IMR-90 (cell line): ENCODE measurements around the gene GRB10. TPM values are rescaled to one million over a fixed set of nuclear protein-coding genes. Genes with fewer than 3 reads are reported as not detected.

Source experiments
- ATAC-seq: fragments of 200-7000 bp; cut with Tn5 transposase; 2 replicates; pipeline ENCODE4 v1.9.1; 2020; ENCODE audit warnings: low read depth, mild to moderate bottlenecking, moderate library complexity
- BruUV-seq: library from RNA; stranded (reverse); fragments of 400-500 nt; replicated peaks from 2 replicates; lab custom pipeline; 2021; lab: Mats Ljungman, UMichigan
- CTCF ChIA-PET: fragments of 300-600 bp; formaldehyde crosslinking; extraction: SDS; loops from one replicate; lab custom pipeline; 2021; ENCODE audit warnings: antibody characterized with exemption; lab: Yijun Ruan, JAX
- POLR2A ChIA-PET: fragments of 300-600 bp; sonication (Branson Sonifier 250); formaldehyde crosslinking; loops from one replicate; lab custom pipeline; 2022; ENCODE audit warnings: antibody characterized with exemption; ENCODE audit not compliant: unreplicated experiment; lab: Charles Lee
- DNase-seq: peaks from one replicate; pipeline ENCODE4 v3.0.0; 2013
- H2AFZ ChIP-seq: replicated peaks from 2 replicates; pipeline ENCODE3; 2013; ENCODE audit warnings: low read length, mild to moderate bottlenecking; ENCODE audit not compliant: poor library complexity
- H2AK5ac ChIP-seq: 2 replicates; pipeline ENCODE4 v1.6.1; 2013; ENCODE audit warnings: low read depth, low read length, inconsistent platforms
- H2AK9ac ChIP-seq: replicated peaks from 2 replicates; pipeline ENCODE3; 2013; ENCODE audit warnings: mild to moderate bottlenecking, low read depth, low read length, moderate library complexity; ENCODE audit not compliant: poor library complexity
- H2BK120ac ChIP-seq: 2 replicates; pipeline ENCODE4 v1.6.1; 2013; ENCODE audit warnings: low read depth, low read length, inconsistent platforms
- H2BK15ac ChIP-seq: 3 replicates; pipeline ENCODE4 v1.6.1; 2013; ENCODE audit warnings: low read depth, low read length, inconsistent platforms
- H2BK20ac ChIP-seq: 2 replicates; pipeline ENCODE4 v1.6.1; 2013; ENCODE audit warnings: low read depth, mild to moderate bottlenecking, inconsistent platforms, low read length, moderate library complexity
- H2BK5ac ChIP-seq: 2 replicates; pipeline ENCODE4 v1.6.1; 2013; ENCODE audit warnings: mild to moderate bottlenecking, low read depth, low read length, inconsistent platforms; ENCODE audit not compliant: poor library complexity, severe bottlenecking
- H3K14ac ChIP-seq: replicated peaks from 2 replicates; pipeline ENCODE4 v1.6.1; 2013; ENCODE audit warnings: low read depth, low read length, inconsistent platforms
- H3K18ac ChIP-seq: 2 replicates; pipeline ENCODE4 v1.6.1; 2013; ENCODE audit warnings: low read depth, low read length, control low read depth
- H3K23ac ChIP-seq: 2 replicates; pipeline ENCODE4 v1.6.1; 2013; ENCODE audit warnings: low read depth, low read length, inconsistent platforms
- H3K27ac ChIP-seq: 2 replicates; pipeline ENCODE4 v1.5.1; 2013; ENCODE audit warnings: mild to moderate bottlenecking, control low read depth, low read length; ENCODE audit not compliant: insufficient read depth
- H3K27me3 ChIP-seq: 2 replicates; pipeline ENCODE4 v1.6.1; 2013; ENCODE audit warnings: low read length; ENCODE audit not compliant: control insufficient read depth, insufficient read depth
- H3K36me3 ChIP-seq: 2 replicates; pipeline ENCODE4 v1.6.1; 2013; ENCODE audit warnings: low read length, mixed read lengths; ENCODE audit not compliant: control insufficient read depth, insufficient read depth
- H3K4ac ChIP-seq: 2 replicates; pipeline ENCODE4 v1.6.1; 2013; ENCODE audit warnings: low read depth, low read length, inconsistent platforms
- H3K4me1 ChIP-seq: 2 replicates; pipeline ENCODE4 v1.6.1; 2013; ENCODE audit warnings: low read length, mixed read lengths; ENCODE audit not compliant: control insufficient read depth, insufficient read depth
- H3K4me2 ChIP-seq: 2 replicates; pipeline ENCODE4 v1.6.1; 2013; ENCODE audit warnings: low read depth, mild to moderate bottlenecking, control low read depth, low read length, moderate library complexity
- H3K4me3 ChIP-seq: 2 replicates; pipeline ENCODE4 v1.5.1; 2013; ENCODE audit warnings: low read depth, mild to moderate bottlenecking, control low read depth, low read length, moderate library complexity; ENCODE audit not compliant: insufficient read depth
- H3K56ac ChIP-seq: 2 replicates; pipeline ENCODE4 v1.6.1; 2013; ENCODE audit warnings: low read length, inconsistent platforms; ENCODE audit not compliant: insufficient read depth; ENCODE audit errors: extremely low read depth
- H3K79me1 ChIP-seq, 2 experiments: 2 replicates each; pipeline ENCODE4 v1.6.1; 2013; ENCODE audit warnings: low read length in 2 of 2, inconsistent platforms in 1 of 2, low read depth in 1 of 2
- H3K9ac ChIP-seq: 2 replicates; pipeline ENCODE4 v1.6.1; 2013; ENCODE audit warnings: low read depth, low read length, control low read depth
- H3K9me1 ChIP-seq: 2 replicates; pipeline ENCODE4 v1.6.1; 2013; ENCODE audit warnings: low read length, inconsistent platforms; ENCODE audit not compliant: insufficient read depth
- H3K9me3 ChIP-seq: 2 replicates; pipeline ENCODE4 v1.6.1; 2013; ENCODE audit warnings: low read length; ENCODE audit not compliant: control insufficient read depth, insufficient read depth
- H4K20me1 ChIP-seq: 2 replicates; pipeline ENCODE4 v1.6.1; 2013; ENCODE audit warnings: low read length, inconsistent platforms; ENCODE audit not compliant: insufficient read depth
- H4K5ac ChIP-seq: 2 replicates; pipeline ENCODE4 v1.6.1; 2013; ENCODE audit warnings: mild to moderate bottlenecking, low read depth, low read length, control low read depth
- H4K8ac ChIP-seq, 2 experiments: 2 replicates each; pipeline ENCODE4 v1.6.1; 2013; ENCODE audit warnings: low read depth in 2 of 2, low read length in 2 of 2, control low read depth in 1 of 2, inconsistent platforms in 1 of 2
- H4K91ac ChIP-seq: 2 replicates; pipeline ENCODE4 v1.6.1; 2013; ENCODE audit warnings: low read depth, low read length, inconsistent platforms; ENCODE audit not compliant: insufficient read depth
- BHLHE40 ChIP-seq: fragments of 150-350 bp; IDR thresholded peaks from 2 replicates; pipeline ENCODE4 v1.6.1; 2016; ENCODE audit warnings: mild to moderate bottlenecking, low read depth, low read length
- CEBPB ChIP-seq: IDR thresholded peaks from 2 replicates; pipeline ENCODE4 v1.6.1; 2012; ENCODE audit warnings: low read depth, low read length, improper control_type of control experiment
- CHD1 ChIP-seq: IDR thresholded peaks from 2 replicates; pipeline ENCODE4 v1.6.1; 2012; ENCODE audit warnings: low read depth, low read length, improper control_type of control experiment
- MAZ ChIP-seq: IDR thresholded peaks from 2 replicates; pipeline ENCODE4 v1.6.1; 2012; ENCODE audit warnings: low read depth, mild to moderate bottlenecking, low read length, improper control_type of control experiment, moderate library complexity, borderline replicate concordance
- NFE2L2 ChIP-seq: fragments of 150-350 bp; IDR thresholded peaks from 2 replicates; pipeline ENCODE4 v1.6.1; 2016; ENCODE audit warnings: low read depth, mild to moderate bottlenecking, low read length
- POLR2A ChIP-seq: IDR thresholded peaks from 2 replicates; pipeline ENCODE4 v1.6.1; 2012; ENCODE audit warnings: mild to moderate bottlenecking, low read depth, low read length
- RCOR1 ChIP-seq: IDR thresholded peaks from 2 replicates; pipeline ENCODE4 v1.6.1; 2012; ENCODE audit warnings: mild to moderate bottlenecking, low read length, improper control_type of control experiment; ENCODE audit not compliant: insufficient replicate concordance
- RFX5 ChIP-seq: IDR thresholded peaks from 2 replicates; pipeline ENCODE4 v1.8.0; 2012; ENCODE audit warnings: low read depth, mild to moderate bottlenecking, low read length, moderate library complexity
- WGBS, 2 experiments: methylation state at CpG; one replicate each; pipeline versions ENCODE4 v1.1.5 to v1.1.7; 2013; ENCODE audit warnings: missing lambda C conversion rate in 2 of 2; ENCODE audit not compliant: insufficient read length in 1 of 2; ENCODE audit errors: extremely low coverage in 2 of 2; 5-methylcytosine and 5-hydroxymethylcytosine counted together
- dilution Hi-C: fragments of 300-500 bp; cut with HindIII; formaldehyde crosslinking; loops from one replicate; pipeline ENCODE4 v1.14.3; 2018; ENCODE audit warnings: low sequenced_read_pairs; ENCODE audit not compliant: unreplicated experiment
- in situ Hi-C: fragments of 300-500 bp; cut with MboI; formaldehyde crosslinking; loops from 3 replicates; pipeline ENCODE4 v1.14.3; 2019; ENCODE audit warnings: low sequenced_read_pairs, inconsistent platforms, mixed read lengths
- intact Hi-C: fragments of 100-400 bp; cut with micrococcal nuclease; formaldehyde crosslinking; loops from 2 replicates; pipeline ENCODE4 v1.10.0; 2022
- polyA plus RNA-seq, 3 experiments: library from polyadenylated mRNA; depleted of rRNA; stranded (reverse); fragments of >200 nt; gene quantifications; 2 replicates each; pipeline ENCODE4 v1.2.3, GENCODE V29; 2012; ENCODE audit warnings: low replicate concordance in 1 of 3
- total RNA-seq: library from RNA; depleted of rRNA; stranded (reverse); fragments of >200 nt; gene quantifications from 2 replicates; pipeline ENCODE4 v1.2.3, GENCODE V29; 2012
- TF ChIP-seq, protein P1 (sequence below): conservative IDR thresholded peaks from 2 replicates; pipeline ENCODE4 v1.5.1; 2012; ENCODE audit warnings: mild to moderate bottlenecking, low read depth, low read length, improper control_type of control experiment
- TF ChIP-seq, protein P2 (sequence below): fragments of 150-350 bp; IDR thresholded peaks from 2 replicates; pipeline ENCODE4 v1.6.1; 2017; ENCODE audit warnings: mild to moderate bottlenecking, antibody characterized with exemption, low read length, low read depth

The GRB10 gene
- total and polyA plus RNA-seq, 2 of the 4 experiments (the other 2 are of a cell fraction) = 6.3 to 15.1 TPM

DNA sequence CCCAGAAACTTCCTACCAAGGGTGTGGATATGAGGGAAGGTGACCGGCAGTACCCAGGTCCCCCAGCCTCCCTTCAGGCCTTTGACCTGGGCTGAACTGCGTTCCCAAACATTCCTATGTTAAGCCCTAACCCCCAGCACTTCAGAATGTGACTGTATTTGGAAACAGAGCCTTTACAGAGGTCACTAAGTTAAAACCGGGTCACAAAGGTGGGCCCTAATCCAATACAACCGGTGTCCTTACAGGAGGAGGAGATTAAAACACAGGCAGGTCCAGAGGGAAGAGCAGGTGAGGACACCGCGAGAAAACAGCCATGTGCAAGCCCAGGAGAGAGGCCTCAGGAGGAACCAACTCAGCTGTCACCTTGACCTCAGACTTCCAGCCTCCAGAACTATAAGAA is 28.0 kb downstream of the GRB10 start:
- Histone ChIP-seq H3K27ac (no peak overlapping the region), H3K4me3 (no peak overlapping the region), H3K79me1 (peaks cover 40 to 83% of the 10 kb centered on the region in 2 experiments), H3K9me3 (no peaks in the 10 kb centered on the region), H3K14ac (no peak overlapping the region), H2BK20ac (no peak overlapping the region), H3K18ac (no peak overlapping the region), H2BK120ac (no peak overlapping the region), H4K91ac (no peak overlapping the region), H3K9me1 (peaks cover 11% of the 10 kb centered on the region; the same call in 1 of the 2 replicates), H3K9ac (no peak overlapping the region), H2BK5ac (no peak overlapping the region), H3K27me3 (no peaks in the 10 kb centered on the region), H2AFZ (no peak overlapping the region), H3K4me1 (peaks cover 2% of the 10 kb centered on the region; the same call in 1 of the 2 replicates), H4K5ac (no peak overlapping the region), H3K4me2 (no peak overlapping the region), H2AK9ac (no peak overlapping the region), H4K20me1 (peaks cover 58% of the 10 kb centered on the region), H3K36me3 (peaks cover 5% of the 10 kb centered on the region; the same call in 1 of the 2 replicates), H3K23ac (no peak overlapping the region), H2BK15ac (no peak overlapping the region), H3K56ac (no peak overlapping the region), H3K4ac (no peak overlapping the region), H2AK5ac (no peak overlapping the region), H4K8ac (no peak overlapping the region)
- dilution Hi-C loops = no loop called here
- in situ Hi-C loops = no loop called here
- ATAC-seq (no peak), DNase-seq (no peak)
- CTCF ChIA-PET = interaction anchor here (1.1 kb wide), 1 partner anchor 25 kb away, joined by 4 read pairs; no protein-coding TSS in a partner anchor
- no TSS peak for BruUV-seq
- TF ChIP-seq, protein P1, sequence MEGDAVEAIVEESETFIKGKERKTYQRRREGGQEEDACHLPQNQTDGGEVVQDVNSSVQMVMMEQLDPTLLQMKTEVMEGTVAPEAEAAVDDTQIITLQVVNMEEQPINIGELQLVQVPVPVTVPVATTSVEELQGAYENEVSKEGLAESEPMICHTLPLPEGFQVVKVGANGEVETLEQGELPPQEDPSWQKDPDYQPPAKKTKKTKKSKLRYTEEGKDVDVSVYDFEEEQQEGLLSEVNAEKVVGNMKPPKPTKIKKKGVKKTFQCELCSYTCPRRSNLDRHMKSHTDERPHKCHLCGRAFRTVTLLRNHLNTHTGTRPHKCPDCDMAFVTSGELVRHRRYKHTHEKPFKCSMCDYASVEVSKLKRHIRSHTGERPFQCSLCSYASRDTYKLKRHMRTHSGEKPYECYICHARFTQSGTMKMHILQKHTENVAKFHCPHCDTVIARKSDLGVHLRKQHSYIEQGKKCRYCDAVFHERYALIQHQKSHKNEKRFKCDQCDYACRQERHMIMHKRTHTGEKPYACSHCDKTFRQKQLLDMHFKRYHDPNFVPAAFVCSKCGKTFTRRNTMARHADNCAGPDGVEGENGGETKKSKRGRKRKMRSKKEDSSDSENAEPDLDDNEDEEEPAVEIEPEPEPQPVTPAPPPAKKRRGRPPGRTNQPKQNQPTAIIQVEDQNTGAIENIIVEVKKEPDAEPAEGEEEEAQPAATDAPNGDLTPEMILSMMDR = no peak
- TF ChIP-seq CEBPB (no peak), NFE2L2 (no peak), RFX5 (no peak), MAZ (no peak), POLR2A (no peak), CHD1 (no peak), RCOR1 (no peak), BHLHE40 (no peak)
- TF ChIP-seq, protein P2, sequence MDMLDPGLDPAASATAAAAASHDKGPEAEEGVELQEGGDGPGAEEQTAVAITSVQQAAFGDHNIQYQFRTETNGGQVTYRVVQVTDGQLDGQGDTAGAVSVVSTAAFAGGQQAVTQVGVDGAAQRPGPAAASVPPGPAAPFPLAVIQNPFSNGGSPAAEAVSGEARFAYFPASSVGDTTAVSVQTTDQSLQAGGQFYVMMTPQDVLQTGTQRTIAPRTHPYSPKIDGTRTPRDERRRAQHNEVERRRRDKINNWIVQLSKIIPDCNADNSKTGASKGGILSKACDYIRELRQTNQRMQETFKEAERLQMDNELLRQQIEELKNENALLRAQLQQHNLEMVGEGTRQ = no peak
- POLR2A ChIA-PET = no interaction called here
- intact Hi-C loops = no loop called here
- no CpG with 5 or more reads among the region's 6 CpGs for WGBS, 2 experiments
